Middle frontal gyrus (tissue), 1 donor: ENCODE results near the gene GREB1L.
"Not testable (repeated sequence)": the region's sequence is repeated elsewhere in the genome, so short reads cannot be mapped to it uniquely, and the experiment has no call there.

Experiments
- DNase-seq: peaks from one replicate; pipeline ENCODE4 v3.0.0-alpha.2; 2015; ENCODE audit warnings: low spot score; ENCODE audit errors: extremely low spot score

The GREB1L gene

DNA sequence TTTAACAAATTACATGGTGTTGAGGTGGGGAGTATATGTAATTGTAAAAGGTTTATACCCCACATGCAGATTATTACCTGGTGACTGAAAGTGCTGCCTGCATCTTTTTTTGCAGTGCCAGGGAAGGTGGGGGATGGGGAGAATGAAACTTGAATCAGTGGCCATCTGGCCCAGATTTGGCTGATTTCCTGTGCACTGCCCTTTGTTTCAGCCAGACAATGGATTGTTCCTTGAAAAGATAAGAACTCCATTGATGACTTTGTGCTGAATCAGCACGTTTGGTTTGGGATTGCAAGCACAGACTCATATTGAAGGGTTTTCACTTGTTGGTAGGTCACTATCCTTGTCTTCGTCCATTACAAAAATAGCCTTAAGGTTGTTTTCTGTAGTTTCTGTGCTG is 20.9 kb downstream of the GREB1L start:
- peak; percentile 35 for DNase-seq

DNA sequence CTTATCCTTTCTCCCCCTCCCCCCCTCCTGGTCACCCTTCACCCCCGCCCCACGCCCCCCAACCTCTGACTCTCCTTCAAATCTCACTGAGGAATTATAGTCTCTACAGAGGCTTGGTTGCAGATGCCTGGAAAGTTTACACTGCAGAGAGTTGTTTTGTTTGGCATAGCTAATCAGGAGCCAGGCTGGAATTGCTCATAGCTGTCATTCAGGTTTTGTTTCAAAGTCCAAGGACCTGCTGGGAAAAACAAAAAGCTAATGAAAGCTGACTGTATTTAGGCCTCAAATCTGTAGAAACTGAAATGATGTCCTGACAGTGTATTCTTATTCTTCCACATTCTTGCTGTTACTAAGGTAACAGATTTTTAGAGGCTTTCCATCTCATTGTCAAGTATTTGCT is 22.6 kb downstream of the GREB1L start:
- no peak for DNase-seq

GRCh38 chr18:21265971-21266673 is 24.1 kb downstream of the GREB1L start:
- no peak for DNase-seq

DNA sequence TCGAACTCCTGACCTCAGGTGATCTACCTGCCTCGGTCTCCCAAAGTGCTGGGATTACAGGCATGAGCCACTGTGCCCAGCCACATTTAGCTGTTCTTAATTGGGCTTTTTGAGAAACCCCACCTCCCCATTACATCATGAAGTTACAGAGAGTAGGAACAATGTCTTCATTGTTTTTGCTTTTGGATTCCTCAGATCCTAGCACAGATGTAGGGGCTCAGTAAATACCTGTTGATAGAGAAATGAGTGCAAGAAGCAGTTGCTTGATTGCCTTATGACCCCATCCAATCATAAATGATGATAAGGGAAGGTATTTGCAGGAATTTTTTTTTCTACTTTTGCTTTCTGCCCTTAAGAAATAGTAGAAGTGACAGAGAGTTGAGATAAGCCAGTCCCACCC is 25.4 kb downstream of the GREB1L start:
- DNase-seq, result no peak

DNA sequence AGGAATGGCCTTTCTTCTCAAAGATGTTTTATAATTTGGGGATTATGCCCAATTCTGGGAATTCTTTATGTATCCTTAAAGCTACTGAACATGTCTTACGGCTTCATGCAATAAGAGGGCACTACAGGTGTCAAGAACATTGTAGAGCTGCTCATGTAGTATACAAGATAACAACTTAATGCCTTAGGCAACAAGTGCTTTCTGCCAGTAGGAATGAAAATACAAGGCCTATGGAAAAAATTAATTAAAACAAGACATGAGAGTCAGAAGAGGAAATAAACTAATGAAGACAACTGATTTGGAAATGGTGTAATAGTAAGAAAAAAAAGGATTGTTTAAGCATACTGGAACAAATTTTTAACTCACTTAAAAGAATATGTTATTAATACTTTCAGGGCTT is 27.3 kb downstream of the GREB1L start:
- DNase-seq, result no peak

DNA sequence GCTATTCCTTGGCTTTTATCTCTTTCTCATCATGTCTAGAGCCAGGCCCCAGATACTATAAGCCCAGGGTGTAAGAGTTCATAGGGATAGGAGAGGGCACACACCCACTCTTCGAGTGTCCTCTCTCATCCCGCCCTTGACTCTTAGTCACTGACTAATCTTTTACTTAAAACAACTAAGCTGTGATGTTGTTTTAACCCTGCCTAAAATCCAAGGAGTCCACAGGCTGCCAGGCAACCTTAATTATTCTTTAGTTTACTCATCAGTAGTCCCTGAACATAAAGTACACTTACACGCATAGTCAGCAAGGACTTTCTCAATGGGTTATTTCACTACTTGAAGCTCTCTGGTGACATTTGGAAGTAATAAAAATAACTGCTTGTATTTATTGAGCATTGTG is 28.4 kb downstream of the GREB1L start:
- DNase-seq, result no peak

- DNase-seq, result no peak
These were observed 30.1 kb downstream of the GREB1L start for GRCh38 chr18:21272016-21272579.

- DNase-seq, result no peak
These were observed 31.5 kb downstream of the GREB1L start for GRCh38 chr18:21273568-21273967.

- DNase-seq, result no peak
These were observed 33.6 kb downstream of the GREB1L start for GRCh38 chr18:21275645-21276044.

GRCh38 chr18:21277578-21277977 is 35.5 kb downstream of the GREB1L start:
- no peak for DNase-seq

DNA sequence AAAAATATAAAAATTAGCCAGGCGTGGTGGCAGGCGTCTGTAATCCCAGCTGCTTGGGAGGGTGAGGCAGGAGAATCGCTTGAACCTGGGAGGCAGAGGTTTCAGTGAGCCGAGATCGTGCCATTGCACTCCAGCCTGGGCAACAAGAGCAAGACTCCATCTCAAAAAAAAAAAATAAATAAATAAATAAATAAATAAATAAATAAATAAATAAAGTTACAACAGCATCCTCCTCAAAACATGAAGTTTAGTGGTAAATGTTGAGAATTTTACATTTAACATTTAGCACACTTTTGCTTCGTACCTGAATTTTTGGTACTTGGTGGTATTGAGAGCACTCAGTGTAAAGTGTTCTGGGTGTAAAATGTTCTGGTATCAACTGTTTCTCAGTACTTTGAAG is 36.2 kb downstream of the GREB1L start:
- DNase-seq, result not testable (repeated sequence)

- DNase-seq, result no peak
These were observed 39.6 kb downstream of the GREB1L start for GRCh38 chr18:21281603-21282002.

GRCh38 chr18:21284540-21284939 is 42.5 kb downstream of the GREB1L start:
- DNase-seq, result no peak

GRCh38 chr18:21289827-21290226 is 47.8 kb downstream of the GREB1L start:
- DNase-seq, result no peak

DNA sequence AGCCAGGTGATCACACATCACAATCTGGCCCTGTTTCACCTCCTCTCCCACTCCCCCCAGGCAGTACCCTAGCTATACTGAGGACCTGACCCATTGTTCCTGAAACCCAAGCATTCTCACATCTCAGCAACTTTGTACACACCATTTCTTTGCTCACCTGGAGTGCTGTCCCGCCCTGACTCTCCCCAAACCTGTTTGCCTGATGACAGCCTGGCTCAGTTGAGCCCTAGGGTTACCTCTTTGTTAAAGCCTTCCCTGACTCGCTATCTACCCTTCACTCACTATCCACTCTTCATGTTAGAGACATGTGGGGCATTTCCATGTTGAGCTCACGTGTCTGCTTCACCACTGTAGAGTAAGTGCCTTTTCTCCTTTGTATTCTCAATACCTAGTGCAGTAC is 49.1 kb downstream of the GREB1L start:
- no peak for DNase-seq

DNA sequence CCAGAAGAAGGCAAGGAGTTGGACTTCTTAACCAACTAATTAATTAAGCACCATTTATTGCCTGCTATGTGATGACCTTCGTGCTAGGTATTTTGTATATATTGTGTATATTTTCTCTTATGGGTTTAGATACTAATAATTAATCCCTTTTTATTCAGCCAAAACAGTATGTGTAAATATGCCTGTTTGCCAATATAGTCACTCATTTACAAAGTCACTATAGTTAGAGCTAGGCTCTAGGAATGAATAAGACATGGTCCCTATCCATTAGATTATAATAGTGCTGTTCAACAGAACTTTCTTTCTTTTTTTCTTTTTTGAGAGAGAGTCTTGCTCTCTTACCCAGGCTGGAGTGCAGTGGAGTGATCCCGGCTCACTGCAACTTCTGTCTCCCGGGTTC is 51.4 kb downstream of the GREB1L start:
- no peak for DNase-seq

GRCh38 chr18:21295101-21295500 is 53.1 kb downstream of the GREB1L start:
- no peak for DNase-seq

DNA sequence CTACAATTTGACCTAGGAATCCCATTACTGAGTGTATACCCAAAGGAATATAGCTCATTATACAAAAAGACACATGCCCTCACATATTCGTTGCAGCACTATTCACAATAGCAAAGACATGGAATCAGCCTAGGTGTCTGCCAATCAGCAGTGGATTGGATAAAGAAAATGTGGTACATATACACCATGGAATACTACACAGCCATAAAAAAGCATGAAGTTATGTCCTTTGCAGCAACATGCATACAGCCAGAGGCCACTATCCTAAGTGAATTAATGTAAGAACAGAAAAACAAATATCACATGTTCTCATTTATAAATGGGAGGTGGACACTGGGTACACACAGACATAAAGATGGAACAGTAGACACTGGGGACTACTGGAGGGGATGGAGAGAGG is 54.0 kb downstream of the GREB1L start:
- DNase-seq, result no peak

GRCh38 chr18:21298351-21298750 is 56.3 kb downstream of the GREB1L start:
- no peak for DNase-seq

DNA sequence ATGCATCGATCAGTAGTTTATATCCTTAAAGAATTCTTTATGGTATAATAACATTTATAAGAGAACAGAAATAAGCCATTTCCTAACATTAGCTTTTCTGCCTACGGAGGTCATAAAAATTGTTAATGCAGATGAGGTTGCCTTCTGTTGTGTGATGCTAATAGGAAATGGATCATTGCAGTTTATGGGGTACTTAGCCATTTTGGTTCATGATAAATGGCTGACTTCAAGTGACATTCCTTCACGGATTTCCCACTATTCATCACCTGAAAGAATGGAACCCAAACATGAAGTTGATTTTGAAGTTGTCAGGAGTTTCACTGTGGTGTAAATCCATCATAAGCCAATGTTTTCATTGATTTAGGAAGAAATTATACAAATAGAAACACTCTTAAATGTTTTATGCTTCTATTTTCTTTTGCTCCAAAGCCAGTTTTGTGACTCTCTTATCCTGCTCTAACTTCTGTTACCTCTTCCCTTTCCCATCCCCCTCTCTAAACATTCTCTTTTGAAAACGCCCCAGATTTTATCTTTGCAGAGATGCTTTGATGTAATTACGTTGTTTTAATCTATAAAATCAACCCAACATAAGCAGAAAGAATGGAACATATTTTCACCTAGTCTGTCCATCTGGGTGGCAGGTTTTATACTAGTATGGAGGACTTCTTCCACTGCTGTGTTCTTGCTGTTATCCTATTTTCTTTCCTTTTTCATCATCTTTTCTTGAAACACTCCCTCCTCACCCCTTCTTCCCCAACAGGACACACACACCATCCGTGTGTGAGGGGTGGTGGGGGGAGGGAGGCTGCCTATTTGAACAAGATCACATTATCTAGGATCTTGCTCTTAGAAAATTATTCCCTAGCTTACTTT is 58.2 kb downstream of the GREB1L start:
- no peak for DNase-seq

DNA sequence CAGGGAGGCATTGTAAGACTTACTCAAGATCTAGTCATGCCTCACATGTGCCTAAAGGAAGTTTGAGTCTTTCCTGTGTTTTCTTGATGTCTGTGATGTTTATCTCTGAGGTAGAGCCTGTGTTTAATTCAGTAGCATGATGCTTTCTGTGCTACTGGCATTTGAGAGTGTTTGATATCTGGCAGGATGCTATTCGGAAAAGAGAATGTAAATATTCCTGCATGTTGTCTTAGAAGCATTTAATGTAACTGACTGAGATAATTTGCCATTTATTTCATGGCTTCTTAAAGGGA is 58.8 kb downstream of the GREB1L start:
- no peak for DNase-seq

- DNase-seq, result no peak
These were observed 61.4 kb downstream of the GREB1L start for GRCh38 chr18:21303445-21303844.

- DNase-seq, result no peak
These were observed 61.9 kb downstream of the GREB1L start for GRCh38 chr18:21303895-21304294.
